Hepatocyte (in vitro differentiated cells): ENCODE data around the gene SYTL4. TPM values are rescaled to one million over a fixed set of nuclear protein-coding genes. Genes with fewer than 3 reads are reported as not detected.
A peak's percentile ranks its signal among the peaks of the same experiment; 100 is the strongest.
"Not testable (repeated sequence)": the region's sequence is repeated elsewhere in the genome, so short reads cannot be mapped to it uniquely, and the experiment has no call there.

Experiments
- DNase-seq: peaks from one replicate; pipeline ENCODE4 v3.0.0-alpha.2; 2016; ENCODE audit warnings: low spot score
- H2AFZ ChIP-seq: fragments of 200-600 bp; sonication (generic); 2 replicates; pipeline ENCODE4 v1.6.0; 2016; ENCODE audit warnings: antibody characterized with exemption, mild to moderate bottlenecking
- H3K27ac ChIP-seq: fragments of 200-600 bp; sonication (generic); 2 replicates; pipeline ENCODE4 v1.5.1; 2016; ENCODE audit warnings: mild to moderate bottlenecking
- H3K27me3 ChIP-seq: fragments of 200-600 bp; sonication (generic); 2 replicates; pipeline ENCODE4 v1.6.1; 2016
- H3K36me3 ChIP-seq: fragments of 200-600 bp; sonication (generic); replicated peaks from 2 replicates; pipeline ENCODE4 v1.5.1; 2016; ENCODE audit warnings: low read depth; ENCODE audit not compliant: insufficient read depth
- H3K4me1 ChIP-seq: fragments of 200-600 bp; sonication (generic); 2 replicates; pipeline ENCODE4 v1.5.1; 2016; ENCODE audit warnings: mild to moderate bottlenecking, moderate library complexity; ENCODE audit not compliant: insufficient read depth
- H3K4me2 ChIP-seq: fragments of 200-600 bp; sonication (generic); 2 replicates; pipeline ENCODE4 v1.6.0; 2016
- H3K4me3 ChIP-seq: fragments of 200-600 bp; sonication (generic); 2 replicates; pipeline ENCODE4 v1.5.1; 2016; ENCODE audit warnings: mild to moderate bottlenecking
- H3K79me2 ChIP-seq: fragments of 200-600 bp; sonication (generic); 2 replicates; pipeline ENCODE4 v1.6.0; 2017; ENCODE audit warnings: mild to moderate bottlenecking
- H3K9me2 ChIP-seq: fragments of 200-600 bp; sonication (generic); replicated peaks from 2 replicates; pipeline ENCODE4 v1.6.0; 2017; ENCODE audit warnings: mild to moderate bottlenecking; ENCODE audit not compliant: insufficient read depth
- H3K9me3 ChIP-seq: fragments of 200-600 bp; sonication (generic); 2 replicates; pipeline ENCODE4 v1.5.1; 2016; ENCODE audit warnings: low read depth, mild to moderate bottlenecking
- H4K20me1 ChIP-seq: fragments of 200-600 bp; sonication (generic); 2 replicates; pipeline ENCODE4 v1.6.0; 2016; ENCODE audit warnings: mild to moderate bottlenecking; ENCODE audit not compliant: insufficient read depth, poor library complexity, severe bottlenecking
- CTCF ChIP-seq: fragments of 200-600 bp; sonication (generic); IDR thresholded peaks from 2 replicates; pipeline ENCODE4 v1.5.1; 2016; ENCODE audit warnings: antibody characterized with exemption, mild to moderate bottlenecking; ENCODE audit not compliant: poor library complexity
- EZH2 ChIP-seq: fragments of 200-600 bp; sonication (generic); IDR thresholded peaks from 2 replicates; pipeline ENCODE4 v1.6.1; 2016; ENCODE audit warnings: antibody characterized with exemption, mild to moderate bottlenecking, borderline replicate concordance
- EZH2phosphoT487 ChIP-seq: fragments of 200-600 bp; sonication (generic); IDR thresholded peaks from one replicate; pipeline ENCODE4 v1.6.1; 2018; ENCODE audit warnings: antibody characterized with exemption, mild to moderate bottlenecking, low read depth, moderate library complexity; ENCODE audit not compliant: unreplicated experiment, severe bottlenecking
- WGBS: methylation state at CpG from one replicate; pipeline ENCODE4 v1.1.6; 2016; ENCODE audit warnings: low lambda C conversion rate; ENCODE audit errors: missing lambda C conversion rate; 5-methylcytosine and 5-hydroxymethylcytosine counted together
- polyA plus RNA-seq: library from polyadenylated mRNA; unstranded; fragments of >200 nt; fragmentation: Nextera tagmentation; extraction: Ambion mirVana; gene quantifications from 2 replicates; pipeline ENCODE4 v1.2.1, GENCODE V29; 2016
- total RNA-seq: library from RNA; depleted of rRNA; stranded (reverse); fragments of >200 nt; gene quantifications from 2 replicates; pipeline ENCODE4 v1.2.3, GENCODE V29; 2014

SYTL4 gene
- total and polyA plus RNA-seq, 2 experiments from 2014 or later, result 2.4 to 3.4 TPM

- no peaks in the 10 kb centered on the region for H3K79me2 ChIP-seq
- no peak overlapping the region for H2AFZ ChIP-seq
- no peak overlapping the region for H3K4me3 ChIP-seq
- no peaks in the 10 kb centered on the region for H4K20me1 ChIP-seq
- no peaks in the 10 kb centered on the region for H3K9me3 ChIP-seq
- H3K4me1 ChIP-seq, result no peaks in the 10 kb centered on the region
- WGBS, result 52% methylated on average over 1 of the region's 1 CpG
- no peak overlapping the region for H3K27ac ChIP-seq
- TF ChIP-seq EZH2 (no peak), EZH2phosphoT487 (no peak), CTCF (no peak)
- no peaks in the 10 kb centered on the region for H3K27me3 ChIP-seq
- H3K9me2 ChIP-seq, result no peaks in the 10 kb centered on the region
- peak overlapping the region; percentile 27 for H3K4me2 ChIP-seq
- no peak for DNase-seq
- no peaks in the 10 kb centered on the region for H3K36me3 ChIP-seq
Observed at GRCh38 chrX:100745205-100745604, 13.3 kb upstream of the SYTL4 start.

- no peak overlapping the region for H2AFZ ChIP-seq
- WGBS, result 41% methylated on average over 2 of the region's 2 CpGs
Observed at GRCh38 chrX:100743009-100743607, 11.2 kb upstream of the SYTL4 start.

GRCh38 chrX:100724006-100724405 lies 7.9 kb downstream of the SYTL4 start:
- H3K9me2 ChIP-seq, DNase-seq: not testable (repeated sequence)
- WGBS, result no CpG with 5 or more reads among the region's 30 CpGs

More at GRCh38 chrX:100743009-100743607, 11.2 kb upstream of the SYTL4 start:
- Histone ChIP-seq H3K27ac (no peak overlapping the region), H3K4me2 (no peak overlapping the region), H3K9me2 (no peaks in the 10 kb centered on the region), H3K79me2 (no peaks in the 10 kb centered on the region), H3K27me3 (no peaks in the 10 kb centered on the region), H3K4me1 (no peaks in the 10 kb centered on the region), H3K36me3 (no peaks in the 10 kb centered on the region), H3K4me3 (no peak overlapping the region), H4K20me1 (no peaks in the 10 kb centered on the region), H3K9me3 (no peaks in the 10 kb centered on the region)
- TF ChIP-seq CTCF (no peak), EZH2 (no peak), EZH2phosphoT487 (no peak)
- no peak for DNase-seq

GRCh38 chrX:100721328-100721727 lies 10.6 kb downstream of the SYTL4 start:
- H3K27me3 ChIP-seq, result no peaks in the 10 kb centered on the region
- no peak overlapping the region for H3K4me3 ChIP-seq
- H4K20me1 ChIP-seq, result no peaks in the 10 kb centered on the region
- no peak for DNase-seq
- H3K36me3 ChIP-seq, result no peaks in the 10 kb centered on the region
- no peak overlapping the region for H3K27ac ChIP-seq
- no peaks in the 10 kb centered on the region for H3K9me3 ChIP-seq
- TF ChIP-seq EZH2phosphoT487 (no peak), EZH2 (no peak), CTCF (no peak)
- no peak overlapping the region for H3K4me2 ChIP-seq
- no peak overlapping the region for H2AFZ ChIP-seq
- H3K4me1 ChIP-seq, result no peaks in the 10 kb centered on the region
- no peaks in the 10 kb centered on the region for H3K79me2 ChIP-seq
- no peaks in the 10 kb centered on the region for H3K9me2 ChIP-seq

More at GRCh38 chrX:100724006-100724405, 7.9 kb downstream of the SYTL4 start:
- H3K27ac ChIP-seq, H2AFZ ChIP-seq, H3K4me1 ChIP-seq, H4K20me1 ChIP-seq, H3K4me3 ChIP-seq, H3K4me2 ChIP-seq, H3K36me3 ChIP-seq, H3K79me2 ChIP-seq, H3K27me3 ChIP-seq, H3K9me3 ChIP-seq: not testable (repeated sequence)
